Measurements from ENCODE around the gene TCF7.

Gene TCF7

GRCh38 chr5:134143431-134143830 lies 28.9 kb downstream of the TCF7 start:
- Histone ChIP-seq H3K27me3 (ENCODE audit: low read depth, low read length) (no peaks in the 10 kb centered on the region), H3K27ac (ENCODE audit: low read length) (no peak overlapping the region), H3K4me1 (ENCODE audit: control insufficient read depth in 1 of 2, insufficient read depth in 2 of 2, low read length in 2 of 2) (peaks cover 0 to 12% of the 10 kb centered on the region in 2 donors), H3K36me3 (ENCODE audit: control insufficient read depth in 1 of 2, insufficient read depth in 2 of 2, low read length in 2 of 2) (peaks cover 51 to 53% of the 10 kb centered on the region in 2 donors), H3K9me3 (ENCODE audit: control insufficient read depth in 1 of 2, low read length in 2 of 2) (no peaks in the 10 kb centered on the region), H3K4me3 (ENCODE audit: low read depth in 1 of 2, low read length in 2 of 2) (no peak overlapping the region)

GRCh38 chr5:134143944-134144941 lies 29.8 kb downstream of the TCF7 start:
- Histone ChIP-seq H3K4me3 (ENCODE audit: low read depth in 1 of 2, low read length in 2 of 2) (no peak overlapping the region), H3K36me3 (ENCODE audit: control insufficient read depth in 1 of 2, insufficient read depth in 2 of 2, low read length in 2 of 2) (peaks cover 51 to 56% of the 10 kb centered on the region in 2 donors), H3K27ac (ENCODE audit: low read length) (no peak overlapping the region), H3K9me3 (ENCODE audit: control insufficient read depth in 1 of 2, low read length in 2 of 2) (no peaks in the 10 kb centered on the region), H3K27me3 (ENCODE audit: low read depth, low read length) (no peaks in the 10 kb centered on the region), H3K4me1 (ENCODE audit: control insufficient read depth in 1 of 2, insufficient read depth in 2 of 2, low read length in 2 of 2) (peaks cover 0 to 19% of the 10 kb centered on the region in 2 donors)

- peaks cover 49 to 60% of the 10 kb centered on the region in 2 donors for H3K36me3 ChIP-seq (ENCODE audit: control insufficient read depth in 1 of 2, insufficient read depth in 2 of 2, low read length in 2 of 2)
- H3K27me3 ChIP-seq (ENCODE audit: low read depth, low read length): no peaks in the 10 kb centered on the region
- H3K27ac ChIP-seq (ENCODE audit: low read length): no peak overlapping the region
- no peaks in the 10 kb centered on the region for H3K9me3 ChIP-seq (ENCODE audit: control insufficient read depth in 1 of 2, low read length in 2 of 2)
- no peak overlapping the region for H3K4me3 ChIP-seq (ENCODE audit: low read depth in 1 of 2, low read length in 2 of 2)
- H3K4me1 ChIP-seq (ENCODE audit: control insufficient read depth in 1 of 2, insufficient read depth in 2 of 2, low read length in 2 of 2): peaks cover 0 to 23% of the 10 kb centered on the region in 2 donors
Observed at GRCh38 chr5:134145041-134145757, 30.7 kb downstream of the TCF7 start.

- H3K36me3 ChIP-seq (ENCODE audit: control insufficient read depth in 1 of 2, insufficient read depth in 2 of 2, low read length in 2 of 2): peaks cover 57 to 61% of the 10 kb centered on the region in 2 donors
Observed at GRCh38 chr5:134145779-134146581, 31.5 kb downstream of the TCF7 start.

GRCh38 chr5:134146651-134147518 lies 32.4 kb downstream of the TCF7 start:
- H3K27me3 ChIP-seq (ENCODE audit: low read depth, low read length): no peaks in the 10 kb centered on the region
- H3K36me3 ChIP-seq (ENCODE audit: control insufficient read depth in 1 of 2, insufficient read depth in 2 of 2, low read length in 2 of 2): peaks cover 55 to 66% of the 10 kb centered on the region in 2 donors
- no peaks in the 10 kb centered on the region for H3K9me3 ChIP-seq (ENCODE audit: control insufficient read depth in 1 of 2, low read length in 2 of 2)
- no peak overlapping the region for H3K27ac ChIP-seq (ENCODE audit: low read length)
- H3K4me1 ChIP-seq (ENCODE audit: control insufficient read depth in 1 of 2, insufficient read depth in 2 of 2, low read length in 2 of 2): peaks cover 0 to 26% of the 10 kb centered on the region in 2 donors
- H3K4me3 ChIP-seq (ENCODE audit: low read depth in 1 of 2, low read length in 2 of 2): no peak overlapping the region

More at GRCh38 chr5:134145779-134146581, 31.5 kb downstream of the TCF7 start:
- Histone ChIP-seq H3K4me1 (ENCODE audit: control insufficient read depth in 1 of 2, insufficient read depth in 2 of 2, low read length in 2 of 2) (peaks cover 0 to 26% of the 10 kb centered on the region in 2 donors), H3K9me3 (ENCODE audit: control insufficient read depth in 1 of 2, low read length in 2 of 2) (no peaks in the 10 kb centered on the region), H3K4me3 (ENCODE audit: low read depth in 1 of 2, low read length in 2 of 2) (no peak overlapping the region), H3K27me3 (ENCODE audit: low read depth, low read length) (no peaks in the 10 kb centered on the region), H3K27ac (ENCODE audit: low read length) (no peak overlapping the region)

- H3K4me3 ChIP-seq (ENCODE audit: low read depth in 1 of 2, low read length in 2 of 2): no peak overlapping the region
- peaks cover 0 to 26% of the 10 kb centered on the region in 2 donors for H3K4me1 ChIP-seq (ENCODE audit: control insufficient read depth in 1 of 2, insufficient read depth in 2 of 2, low read length in 2 of 2)
- H3K27ac ChIP-seq (ENCODE audit: low read length): no peak overlapping the region
- H3K36me3 ChIP-seq (ENCODE audit: control insufficient read depth in 1 of 2, insufficient read depth in 2 of 2, low read length in 2 of 2): peaks cover 47 to 60% of the 10 kb centered on the region in 2 donors
- no peaks in the 10 kb centered on the region for H3K27me3 ChIP-seq (ENCODE audit: low read depth, low read length)
- H3K9me3 ChIP-seq (ENCODE audit: control insufficient read depth in 1 of 2, low read length in 2 of 2): no peaks in the 10 kb centered on the region
Observed at GRCh38 chr5:134148316-134148715, 33.8 kb downstream of the TCF7 start.

GRCh38 chr5:134148986-134149539 lies 34.6 kb downstream of the TCF7 start:
- no peaks in the 10 kb centered on the region for H3K27me3 ChIP-seq (ENCODE audit: low read depth, low read length)
- H3K4me1 ChIP-seq (ENCODE audit: control insufficient read depth in 1 of 2, insufficient read depth in 2 of 2, low read length in 2 of 2): peaks cover 0 to 26% of the 10 kb centered on the region in 2 donors
- no peak overlapping the region for H3K27ac ChIP-seq (ENCODE audit: low read length)
- H3K9me3 ChIP-seq (ENCODE audit: control insufficient read depth in 1 of 2, low read length in 2 of 2): no peaks in the 10 kb centered on the region
- H3K4me3 ChIP-seq (ENCODE audit: low read depth in 1 of 2, low read length in 2 of 2): no peak overlapping the region
- peaks cover 46 to 60% of the 10 kb centered on the region in 2 donors for H3K36me3 ChIP-seq (ENCODE audit: control insufficient read depth in 1 of 2, insufficient read depth in 2 of 2, low read length in 2 of 2)

- Histone ChIP-seq H3K9me3 (ENCODE audit: control insufficient read depth in 1 of 2, low read length in 2 of 2) (no peaks in the 10 kb centered on the region), H3K4me3 (ENCODE audit: low read depth in 1 of 2, low read length in 2 of 2) (no peak overlapping the region), H3K36me3 (ENCODE audit: control insufficient read depth in 1 of 2, insufficient read depth in 2 of 2, low read length in 2 of 2) (peaks cover 48 to 57% of the 10 kb centered on the region in 2 donors), H3K27ac (ENCODE audit: low read length) (no peak overlapping the region), H3K4me1 (ENCODE audit: control insufficient read depth in 1 of 2, insufficient read depth in 2 of 2, low read length in 2 of 2) (peaks cover 0 to 26% of the 10 kb centered on the region in 2 donors), H3K27me3 (ENCODE audit: low read depth, low read length) (no peaks in the 10 kb centered on the region)
Observed at GRCh38 chr5:134149571-134150303, 35.3 kb downstream of the TCF7 start.

GRCh38 chr5:134151723-134152122 lies 37.2 kb downstream of the TCF7 start:
- Histone ChIP-seq H3K9me3 (ENCODE audit: control insufficient read depth in 1 of 2, low read length in 2 of 2) (no peaks in the 10 kb centered on the region), H3K36me3 (ENCODE audit: control insufficient read depth in 1 of 2, insufficient read depth in 2 of 2, low read length in 2 of 2) (peaks cover 55 to 61% of the 10 kb centered on the region in 2 donors), H3K4me3 (ENCODE audit: low read depth in 1 of 2, low read length in 2 of 2) (no peak overlapping the region), H3K4me1 (ENCODE audit: control insufficient read depth in 1 of 2, insufficient read depth in 2 of 2, low read length in 2 of 2) (peaks cover 0 to 20% of the 10 kb centered on the region in 2 donors), H3K27me3 (ENCODE audit: low read depth, low read length) (no peaks in the 10 kb centered on the region), H3K27ac (ENCODE audit: low read length) (no peak overlapping the region)
